Measurements from ENCODE around the gene VPS16.

VPS16 gene

DNA sequence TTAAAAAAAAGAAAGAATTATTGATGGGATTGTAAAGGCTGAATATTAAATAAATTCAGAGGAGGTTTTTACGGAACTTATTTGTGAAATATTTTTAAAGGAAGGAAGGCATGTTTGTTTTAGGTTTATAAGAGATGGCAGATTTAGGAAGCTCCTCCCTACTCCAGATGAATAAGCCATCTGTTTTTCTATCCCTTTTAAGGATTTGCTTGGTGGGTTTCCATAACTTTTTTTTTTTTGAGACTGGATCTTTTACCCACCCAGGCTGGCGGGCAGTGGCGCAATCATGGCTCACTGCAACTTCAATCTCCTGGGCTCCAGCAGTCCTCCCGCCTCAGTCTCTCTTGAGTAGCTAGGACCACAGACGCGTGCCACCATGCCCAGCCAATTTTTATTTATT, 63.1 kb downstream of the VPS16 start:
- DNase-seq = no peak

- no peak for DNase-seq
These were observed 67.0 kb downstream of the VPS16 start for GRCh38 chr20:2907519-2907918.

- DNase-seq = no peak
These were observed 69.4 kb downstream of the VPS16 start for GRCh38 chr20:2909953-2910352.

DNA sequence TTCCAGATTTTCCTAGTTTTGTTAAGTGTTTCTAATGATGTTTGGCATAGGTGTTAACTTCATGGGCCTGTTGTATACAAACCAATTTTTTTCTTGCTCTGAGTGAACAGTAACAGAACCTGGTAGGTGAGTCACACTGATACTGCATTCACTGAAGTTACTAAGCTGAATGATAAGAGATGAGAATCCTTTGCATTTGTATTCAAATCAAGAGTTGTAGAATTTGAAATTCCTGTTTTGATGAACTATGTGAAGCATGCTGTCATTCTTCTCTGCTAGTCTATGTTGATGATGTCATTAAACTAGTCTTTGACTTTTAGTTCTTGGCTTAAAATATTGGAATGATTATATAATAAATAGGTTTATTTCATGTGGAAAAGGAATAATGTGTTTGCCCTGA, 70.7 kb downstream of the VPS16 start:
- peak; percentile 34 for DNase-seq

- no peak for DNase-seq
These were observed 73.6 kb downstream of the VPS16 start for GRCh38 chr20:2914160-2914559.
